Measurements from ENCODE around the gene ACTN4.

Gene ACTN4

GRCh38 chr19:38727868-38728660 lies 80.6 kb downstream of the ACTN4 start:
- DNase-seq = no peak

GRCh38 chr19:38728752-38729541 lies 81.5 kb downstream of the ACTN4 start:
- no peak for DNase-seq

GRCh38 chr19:38729653-38730469 lies 82.4 kb downstream of the ACTN4 start:
- DNase-seq = peak; percentile 81

DNA sequence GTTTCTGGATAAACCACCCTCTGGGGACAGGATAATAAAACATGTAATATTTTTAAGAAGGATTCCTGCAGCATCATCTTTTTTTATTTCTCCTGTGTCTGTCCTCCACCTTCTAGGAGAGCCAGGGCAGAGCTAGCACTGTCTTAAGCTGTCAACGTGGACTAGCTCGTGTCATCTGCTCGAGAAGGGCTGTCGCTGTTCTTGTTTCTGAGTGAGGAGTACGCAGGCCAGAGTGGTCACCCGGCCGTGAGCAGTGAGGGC lies 83.0 kb downstream of the ACTN4 start:
- DNase-seq = no peak

- DNase-seq = no peak
Observed at GRCh38 chr19:38730731-38731589, 83.5 kb downstream of the ACTN4 start.

DNA sequence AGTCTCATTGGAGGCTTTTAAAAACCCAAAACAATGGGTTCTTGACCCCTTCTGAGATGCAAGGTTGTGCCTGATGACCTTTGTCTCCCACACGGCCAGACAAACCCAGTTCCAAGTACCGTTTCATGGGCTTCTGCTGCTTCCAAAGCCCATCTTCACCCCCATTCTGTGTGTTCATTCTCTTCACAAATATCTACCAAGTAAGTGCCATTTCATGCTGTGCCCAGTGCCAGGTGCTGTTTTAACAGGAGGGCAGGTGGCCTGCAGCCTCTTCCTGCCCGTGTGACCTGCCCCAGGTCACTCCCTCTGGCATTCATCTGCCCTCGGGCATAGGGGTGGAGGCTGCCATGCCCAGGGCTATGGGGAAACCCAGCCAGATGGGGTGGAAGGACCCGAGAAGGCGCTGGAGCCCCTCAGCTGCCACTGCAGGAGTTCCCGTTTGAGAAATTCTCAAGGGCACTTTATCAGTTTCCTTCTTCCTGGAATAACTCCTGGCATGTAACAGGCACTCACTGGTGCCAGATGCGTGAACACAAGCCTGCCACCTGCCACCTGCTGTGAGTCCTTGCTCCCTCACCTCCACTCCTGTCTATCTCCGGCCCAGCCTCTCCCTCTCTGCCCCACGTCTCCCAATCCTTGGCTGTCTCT lies 84.3 kb downstream of the ACTN4 start:
- DNase-seq = no peak

DNA sequence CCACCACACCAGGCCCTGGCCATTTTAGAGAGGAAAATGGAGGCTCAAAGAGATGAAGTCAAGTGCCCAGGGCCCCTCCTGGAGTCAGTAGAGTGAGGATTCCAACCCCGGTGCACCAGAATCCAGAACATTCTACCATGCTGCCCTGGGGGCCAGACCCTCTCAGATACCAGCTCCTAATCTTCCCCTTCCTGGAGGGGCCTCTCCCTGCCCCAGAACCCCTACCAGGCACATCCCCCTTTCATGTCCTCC lies 85.7 kb downstream of the ACTN4 start:
- DNase-seq = no peak

- no peak for DNase-seq
Observed at GRCh38 chr19:38733493-38734175, 86.2 kb downstream of the ACTN4 start.

- no peak for DNase-seq
Observed at GRCh38 chr19:38734176-38734425, 86.7 kb downstream of the ACTN4 start.

DNA sequence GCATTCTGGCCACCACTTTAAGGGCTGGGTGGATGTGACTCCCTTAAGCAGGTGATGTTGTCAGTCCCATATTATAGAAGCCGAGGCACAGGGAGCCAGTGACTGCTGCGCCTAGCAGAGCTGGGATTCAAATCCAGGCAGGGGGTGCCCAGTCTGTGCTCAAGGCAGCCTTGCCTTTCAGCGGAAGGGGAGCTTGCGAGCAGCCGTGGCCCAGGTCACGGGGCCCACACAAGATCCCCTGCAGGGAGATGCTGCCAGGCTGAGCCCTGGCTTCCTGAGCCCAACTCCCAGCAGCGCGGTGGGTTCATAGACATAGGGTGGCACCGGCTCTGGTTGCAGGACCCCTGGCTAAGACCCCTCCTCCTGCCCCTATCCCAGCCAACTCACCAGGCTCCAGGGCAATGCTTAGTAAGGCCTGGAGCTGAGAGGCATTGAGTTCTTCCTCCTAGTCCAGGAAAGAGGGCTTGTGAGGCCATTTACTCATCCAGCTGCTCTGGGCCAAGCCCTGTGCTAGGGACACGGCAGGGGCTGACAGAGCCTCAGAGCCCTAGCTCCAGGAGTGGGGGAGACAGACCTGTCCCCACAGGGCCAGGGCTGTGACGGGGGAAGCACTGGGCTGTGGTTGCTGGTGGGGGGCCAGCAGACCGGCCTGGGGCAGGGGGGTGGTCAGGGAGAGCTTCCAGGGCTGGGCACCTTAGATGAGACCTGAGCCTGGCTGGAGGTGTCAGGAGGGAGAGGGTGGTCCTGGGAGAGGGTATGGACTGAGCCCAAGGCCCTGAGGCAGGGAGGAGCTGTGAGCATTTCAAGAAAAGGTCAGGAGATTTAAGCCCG lies 87.2 kb downstream of the ACTN4 start:
- DNase-seq = no peak

DNA sequence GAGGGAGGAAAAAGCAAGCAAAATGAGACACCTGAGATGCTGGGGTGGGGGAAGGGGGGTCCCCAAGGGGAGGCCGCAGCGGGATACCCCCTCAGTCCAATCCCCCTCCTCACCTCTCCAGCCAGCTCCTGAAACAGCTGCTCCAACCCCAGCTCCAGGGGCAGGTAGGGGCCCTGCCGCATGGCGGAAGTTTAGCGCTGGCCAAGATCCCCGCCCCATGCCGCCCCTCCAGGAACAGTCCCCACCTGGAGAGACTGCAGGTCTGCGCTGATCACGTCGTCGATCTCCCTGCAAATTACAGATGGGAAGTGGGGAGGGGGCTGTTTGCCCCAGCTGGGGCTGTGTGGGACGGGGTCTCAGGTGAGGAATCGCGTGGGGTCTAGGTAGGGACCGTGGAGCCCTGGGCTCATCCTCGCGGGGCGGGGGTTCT lies 87.8 kb downstream of the ACTN4 start:
- DNase-seq = peak; percentile 33

DNA sequence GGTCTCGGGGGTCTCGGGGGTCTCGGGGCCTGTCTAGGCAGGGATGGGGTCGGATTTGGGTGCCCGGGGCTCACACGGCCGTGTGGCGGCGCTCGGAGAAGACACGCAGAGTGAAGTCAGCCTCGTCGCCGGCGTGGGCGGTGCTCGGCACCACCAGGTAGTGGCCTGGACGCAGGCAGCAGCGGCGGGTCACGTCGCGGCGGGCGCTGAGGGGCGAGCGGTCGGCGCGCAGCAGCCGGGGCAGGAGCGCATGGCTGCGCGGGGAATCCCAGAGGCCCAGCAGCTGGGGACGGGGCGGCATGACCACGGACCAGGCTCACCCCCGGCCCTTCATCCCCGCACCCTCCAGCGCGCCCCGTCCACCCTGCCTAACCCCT lies 88.6 kb downstream of the ACTN4 start:
- DNase-seq = peak; percentile 72

DNA sequence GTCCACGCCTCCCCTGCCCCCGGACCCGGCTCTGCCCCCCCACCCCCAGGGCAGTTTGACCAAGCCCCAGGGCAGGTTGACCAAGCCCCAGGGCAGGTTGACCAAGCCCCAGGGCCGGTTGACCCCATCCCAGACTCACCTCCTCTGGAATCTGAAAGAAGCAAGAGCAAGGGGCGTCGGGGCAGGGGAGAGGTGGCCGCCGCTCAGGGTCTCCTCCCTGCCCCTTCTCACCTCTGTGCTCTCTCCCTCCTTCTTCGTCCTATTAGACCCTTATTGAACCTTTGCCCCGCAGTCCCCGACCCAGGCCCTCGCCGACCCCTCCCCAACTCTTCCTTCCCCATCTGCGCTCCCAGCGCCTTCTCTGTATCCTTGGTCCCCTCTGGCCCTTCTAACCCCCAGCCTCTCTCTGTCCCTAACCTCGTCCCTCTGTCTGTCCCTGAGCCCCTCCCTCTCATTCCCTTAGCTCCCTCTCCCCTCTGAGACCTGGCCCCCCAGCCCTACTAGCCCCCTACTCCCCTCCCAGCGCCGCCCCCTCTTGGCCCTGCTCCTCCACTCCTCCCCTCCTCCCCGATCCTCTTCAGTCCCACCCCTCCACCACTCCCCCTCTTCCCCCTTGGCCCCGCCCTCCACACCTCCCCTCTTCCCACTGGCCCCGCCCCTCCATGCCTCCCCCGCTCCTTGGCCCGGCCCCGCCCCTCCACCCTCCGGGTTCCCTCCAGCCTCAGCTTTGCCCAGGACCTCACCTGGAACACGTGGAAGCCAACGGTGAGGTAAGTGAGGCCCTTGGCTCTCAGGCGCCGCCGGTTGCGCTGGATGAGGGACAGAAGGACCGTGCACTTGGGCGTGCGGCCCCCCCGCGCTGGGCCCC lies 89.2 kb downstream of the ACTN4 start:
- peak; percentile 68 for DNase-seq

GRCh38 chr19:38737281-38737865 lies 89.9 kb downstream of the ACTN4 start:
- no peak for DNase-seq

DNA sequence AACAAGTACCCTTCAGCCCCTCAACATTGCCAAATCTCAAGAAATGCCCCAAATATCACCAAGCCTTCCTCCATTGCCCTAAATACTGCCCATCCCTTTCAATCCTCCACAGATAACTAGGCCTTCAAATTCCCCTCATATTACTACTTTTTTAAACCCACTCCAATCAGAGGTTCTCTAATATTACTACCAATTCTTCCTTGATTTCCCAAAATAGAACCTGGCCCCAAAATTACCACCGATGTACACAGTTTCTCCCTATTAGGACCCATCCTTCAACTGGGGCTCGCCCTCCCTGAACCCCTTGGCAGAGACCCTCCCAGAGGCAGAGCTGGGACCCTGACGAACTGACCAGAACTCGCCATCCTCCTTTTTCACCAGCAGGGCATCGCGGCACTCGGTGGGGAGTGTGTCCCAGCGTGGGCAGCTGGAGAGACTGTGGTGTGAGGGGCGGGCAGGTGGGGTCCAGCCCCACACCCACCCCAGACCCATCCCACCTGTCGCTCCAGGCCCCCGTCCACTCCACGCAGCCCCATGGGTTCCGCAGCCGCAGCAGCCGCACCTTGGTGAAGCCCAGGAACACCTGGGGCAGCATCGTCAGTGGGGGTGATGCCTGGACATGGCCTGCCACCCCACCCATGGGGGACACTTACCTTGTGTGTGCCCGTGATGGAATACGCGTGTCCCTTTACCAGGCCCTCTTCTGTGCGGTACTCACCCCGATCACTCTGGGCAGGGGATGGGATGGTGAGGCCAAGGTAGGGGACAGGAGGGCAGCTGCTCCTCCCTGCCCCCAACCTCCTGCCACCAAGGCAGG lies 90.7 kb downstream of the ACTN4 start:
- DNase-seq = no peak

DNA sequence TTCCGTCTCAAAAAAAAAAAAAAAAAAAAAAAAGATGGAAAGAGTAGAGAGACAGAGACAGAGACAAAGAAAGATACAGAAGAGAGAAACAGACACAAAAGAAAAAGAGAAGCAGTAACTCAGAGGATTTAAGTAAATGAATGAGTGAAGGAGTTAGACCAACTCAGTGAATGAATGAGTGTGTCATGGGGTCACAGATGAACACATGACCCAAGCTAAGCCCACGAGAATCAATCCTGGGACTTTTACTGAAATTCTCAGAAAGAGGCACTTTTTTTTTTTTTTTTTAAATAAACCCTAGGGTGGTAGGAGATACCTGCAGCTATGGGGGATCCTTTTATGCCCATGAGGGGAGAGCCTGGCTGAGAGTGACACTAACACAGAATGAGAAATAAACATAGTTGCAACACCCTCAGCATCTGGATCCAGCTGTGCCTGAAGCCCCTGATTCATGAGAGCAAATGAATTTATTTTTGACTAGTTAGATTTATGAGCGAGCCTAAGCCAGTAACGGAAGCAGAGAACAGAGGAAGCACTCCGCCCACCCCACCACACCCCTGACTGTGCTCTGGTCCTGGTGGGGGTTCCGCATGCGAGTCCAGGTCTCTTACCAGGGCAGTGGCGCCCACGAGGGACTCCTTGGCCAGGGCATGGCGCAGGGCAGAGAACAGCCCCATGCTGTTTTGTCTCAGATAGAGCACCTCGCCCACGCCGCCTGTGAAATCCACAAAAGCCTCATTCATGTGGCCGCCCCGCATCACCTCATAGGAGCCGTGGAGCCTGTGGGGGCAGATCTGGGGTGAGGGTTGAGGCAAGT lies 92.2 kb downstream of the ACTN4 start:
- DNase-seq = no peak

GRCh38 chr19:38740257-38740592 lies 92.8 kb downstream of the ACTN4 start:
- no peak for DNase-seq

DNA sequence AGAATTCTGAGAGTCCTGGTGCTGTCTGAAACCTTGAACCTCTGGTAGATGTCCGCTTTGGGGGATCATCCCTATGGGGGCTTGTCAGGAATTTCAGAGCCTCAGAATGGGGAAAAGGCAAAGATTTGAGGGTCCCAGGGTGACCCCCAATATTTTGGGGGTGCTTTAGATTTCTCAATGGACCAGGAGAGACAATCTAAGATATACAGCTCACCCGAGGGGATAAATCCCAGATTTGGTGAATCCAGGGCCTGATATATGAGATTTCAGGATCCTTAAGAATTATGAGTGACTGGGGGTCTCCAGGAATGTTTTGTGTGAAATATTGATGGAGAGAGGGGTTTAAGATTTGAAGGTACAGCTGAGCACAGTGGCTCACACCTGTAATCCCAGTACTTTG lies 93.5 kb downstream of the ACTN4 start:
- DNase-seq = no peak

All from activated CD8-positive, alpha-beta memory T cell treated with anti-CD3 and anti-CD28 coated beads, Interleukin-2, amount 50 U/mL, for 4 hours (primary cell).